NB4 (cell line): ENCODE measurements around the gene ATP2B1.

Experiments
- TF ChIP-seq, protein P1 (sequence below): IDR thresholded peaks from one replicate; pipeline ENCODE4 v1.5.1; 2012; ENCODE audit warnings: low read depth, low read length
- TF ChIP-seq, protein P2 (sequence below): IDR thresholded peaks from 2 replicates; pipeline ENCODE4 v1.6.1; 2011; ENCODE audit warnings: low read depth, low read length

DNA sequence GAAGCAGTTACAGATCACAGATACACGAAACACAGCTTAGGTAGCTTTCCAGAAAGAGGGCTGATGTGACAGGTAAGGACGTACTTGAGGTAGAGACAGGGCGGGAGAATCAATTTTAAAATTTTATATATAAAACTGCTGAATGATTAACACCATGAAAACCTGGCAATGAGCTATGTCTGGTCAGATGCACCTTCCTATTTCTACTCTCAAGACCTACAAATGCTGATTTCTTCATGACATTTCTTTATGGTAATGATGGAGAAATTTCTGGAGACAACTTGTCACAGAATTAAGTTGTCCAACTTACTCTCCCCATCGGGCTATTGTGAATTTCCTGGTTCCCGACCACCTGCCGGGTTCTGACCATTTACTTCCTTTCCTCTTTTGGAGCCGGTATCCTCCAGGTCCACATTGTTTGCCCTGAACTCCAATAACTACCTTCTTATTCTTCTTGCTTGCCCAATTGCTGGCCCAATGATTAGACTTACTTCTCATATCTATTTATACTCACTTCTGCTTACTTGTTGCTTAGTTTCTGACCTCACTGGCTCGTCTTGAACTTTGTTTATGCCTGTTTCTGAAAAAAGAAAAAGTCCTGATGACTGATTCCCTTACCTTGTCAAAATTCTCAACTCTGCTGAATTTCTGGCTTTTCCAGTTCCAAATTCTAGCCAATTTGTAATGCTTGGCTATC is 12.8 kb upstream of the ATP2B1 start:
- TF ChIP-seq, protein P1, sequence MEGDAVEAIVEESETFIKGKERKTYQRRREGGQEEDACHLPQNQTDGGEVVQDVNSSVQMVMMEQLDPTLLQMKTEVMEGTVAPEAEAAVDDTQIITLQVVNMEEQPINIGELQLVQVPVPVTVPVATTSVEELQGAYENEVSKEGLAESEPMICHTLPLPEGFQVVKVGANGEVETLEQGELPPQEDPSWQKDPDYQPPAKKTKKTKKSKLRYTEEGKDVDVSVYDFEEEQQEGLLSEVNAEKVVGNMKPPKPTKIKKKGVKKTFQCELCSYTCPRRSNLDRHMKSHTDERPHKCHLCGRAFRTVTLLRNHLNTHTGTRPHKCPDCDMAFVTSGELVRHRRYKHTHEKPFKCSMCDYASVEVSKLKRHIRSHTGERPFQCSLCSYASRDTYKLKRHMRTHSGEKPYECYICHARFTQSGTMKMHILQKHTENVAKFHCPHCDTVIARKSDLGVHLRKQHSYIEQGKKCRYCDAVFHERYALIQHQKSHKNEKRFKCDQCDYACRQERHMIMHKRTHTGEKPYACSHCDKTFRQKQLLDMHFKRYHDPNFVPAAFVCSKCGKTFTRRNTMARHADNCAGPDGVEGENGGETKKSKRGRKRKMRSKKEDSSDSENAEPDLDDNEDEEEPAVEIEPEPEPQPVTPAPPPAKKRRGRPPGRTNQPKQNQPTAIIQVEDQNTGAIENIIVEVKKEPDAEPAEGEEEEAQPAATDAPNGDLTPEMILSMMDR, result no peak
- TF ChIP-seq, protein P2, sequence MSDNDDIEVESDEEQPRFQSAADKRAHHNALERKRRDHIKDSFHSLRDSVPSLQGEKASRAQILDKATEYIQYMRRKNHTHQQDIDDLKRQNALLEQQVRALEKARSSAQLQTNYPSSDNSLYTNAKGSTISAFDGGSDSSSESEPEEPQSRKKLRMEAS, result no peak
